Measurements from ENCODE around the gene OSMR.

DNA sequence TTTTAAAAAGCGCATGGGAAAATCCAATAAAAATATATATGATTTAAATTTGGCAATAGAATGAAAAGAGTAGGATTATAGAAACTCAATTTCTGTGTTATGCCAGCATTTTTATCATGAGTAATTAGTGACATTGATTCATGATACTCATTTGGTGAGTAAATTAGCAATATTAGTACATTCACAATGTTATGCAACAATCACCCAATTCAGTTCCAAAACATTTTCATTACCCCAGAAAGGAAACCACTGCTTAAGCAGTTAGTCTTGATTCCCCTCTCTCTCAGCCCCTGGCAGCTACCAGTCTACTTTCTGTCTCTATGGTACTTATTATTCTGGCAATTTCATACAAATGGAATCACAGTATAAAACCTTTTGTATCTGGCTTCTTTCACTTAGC lies 27.0 kb downstream of the OSMR start:
- TF ChIP-seq POLR2AphosphoS5 (IDR thresholded peaks at IDR 0.05; ENCODE audit: low read depth, low read length), result no peak
- TF ChIP-seq, protein P1, sequence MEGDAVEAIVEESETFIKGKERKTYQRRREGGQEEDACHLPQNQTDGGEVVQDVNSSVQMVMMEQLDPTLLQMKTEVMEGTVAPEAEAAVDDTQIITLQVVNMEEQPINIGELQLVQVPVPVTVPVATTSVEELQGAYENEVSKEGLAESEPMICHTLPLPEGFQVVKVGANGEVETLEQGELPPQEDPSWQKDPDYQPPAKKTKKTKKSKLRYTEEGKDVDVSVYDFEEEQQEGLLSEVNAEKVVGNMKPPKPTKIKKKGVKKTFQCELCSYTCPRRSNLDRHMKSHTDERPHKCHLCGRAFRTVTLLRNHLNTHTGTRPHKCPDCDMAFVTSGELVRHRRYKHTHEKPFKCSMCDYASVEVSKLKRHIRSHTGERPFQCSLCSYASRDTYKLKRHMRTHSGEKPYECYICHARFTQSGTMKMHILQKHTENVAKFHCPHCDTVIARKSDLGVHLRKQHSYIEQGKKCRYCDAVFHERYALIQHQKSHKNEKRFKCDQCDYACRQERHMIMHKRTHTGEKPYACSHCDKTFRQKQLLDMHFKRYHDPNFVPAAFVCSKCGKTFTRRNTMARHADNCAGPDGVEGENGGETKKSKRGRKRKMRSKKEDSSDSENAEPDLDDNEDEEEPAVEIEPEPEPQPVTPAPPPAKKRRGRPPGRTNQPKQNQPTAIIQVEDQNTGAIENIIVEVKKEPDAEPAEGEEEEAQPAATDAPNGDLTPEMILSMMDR (IDR thresholded peaks at IDR 0.05), result no peak
- no peak for TF ChIP-seq TCF7L2 (IDR thresholded peaks at IDR 0.05; ENCODE audit: low read depth, low read length)
- TF ChIP-seq, protein P2, sequence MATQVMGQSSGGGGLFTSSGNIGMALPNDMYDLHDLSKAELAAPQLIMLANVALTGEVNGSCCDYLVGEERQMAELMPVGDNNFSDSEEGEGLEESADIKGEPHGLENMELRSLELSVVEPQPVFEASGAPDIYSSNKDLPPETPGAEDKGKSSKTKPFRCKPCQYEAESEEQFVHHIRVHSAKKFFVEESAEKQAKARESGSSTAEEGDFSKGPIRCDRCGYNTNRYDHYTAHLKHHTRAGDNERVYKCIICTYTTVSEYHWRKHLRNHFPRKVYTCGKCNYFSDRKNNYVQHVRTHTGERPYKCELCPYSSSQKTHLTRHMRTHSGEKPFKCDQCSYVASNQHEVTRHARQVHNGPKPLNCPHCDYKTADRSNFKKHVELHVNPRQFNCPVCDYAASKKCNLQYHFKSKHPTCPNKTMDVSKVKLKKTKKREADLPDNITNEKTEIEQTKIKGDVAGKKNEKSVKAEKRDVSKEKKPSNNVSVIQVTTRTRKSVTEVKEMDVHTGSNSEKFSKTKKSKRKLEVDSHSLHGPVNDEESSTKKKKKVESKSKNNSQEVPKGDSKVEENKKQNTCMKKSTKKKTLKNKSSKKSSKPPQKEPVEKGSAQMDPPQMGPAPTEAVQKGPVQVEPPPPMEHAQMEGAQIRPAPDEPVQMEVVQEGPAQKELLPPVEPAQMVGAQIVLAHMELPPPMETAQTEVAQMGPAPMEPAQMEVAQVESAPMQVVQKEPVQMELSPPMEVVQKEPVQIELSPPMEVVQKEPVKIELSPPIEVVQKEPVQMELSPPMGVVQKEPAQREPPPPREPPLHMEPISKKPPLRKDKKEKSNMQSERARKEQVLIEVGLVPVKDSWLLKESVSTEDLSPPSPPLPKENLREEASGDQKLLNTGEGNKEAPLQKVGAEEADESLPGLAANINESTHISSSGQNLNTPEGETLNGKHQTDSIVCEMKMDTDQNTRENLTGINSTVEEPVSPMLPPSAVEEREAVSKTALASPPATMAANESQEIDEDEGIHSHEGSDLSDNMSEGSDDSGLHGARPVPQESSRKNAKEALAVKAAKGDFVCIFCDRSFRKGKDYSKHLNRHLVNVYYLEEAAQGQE (IDR thresholded peaks at IDR 0.05; ENCODE audit: insufficient read depth in 1 of 2, low read depth in 2 of 2, low read length in 1 of 2), result no peak
